HEK293T (cell line): ENCODE measurements around the gene PDX1.

Experiments used
- BHLHE40 ChIP-seq: fragments of 450-650 bp; IDR thresholded peaks from 2 replicates; pipeline ENCODE4 v1.6.1; 2016; ENCODE audit warnings: mild to moderate bottlenecking, moderate library complexity, borderline replicate concordance
- CTBP1 ChIP-seq: fragments of 450-650 bp; IDR thresholded peaks from 2 replicates; pipeline ENCODE4 v1.6.1; 2016; ENCODE audit warnings: borderline replicate concordance
- ELF4 ChIP-seq: fragments of 450-650 bp; IDR thresholded peaks from 2 replicates; pipeline ENCODE4 v1.6.1; 2017; ENCODE audit warnings: antibody characterized with exemption
- FOXA1 ChIP-seq: fragments of 450-650 bp; IDR thresholded peaks from 2 replicates; pipeline ENCODE4 v1.6.1; 2016; ENCODE audit warnings: mild to moderate bottlenecking
- FOXM1 ChIP-seq: fragments of 450-650 bp; IDR thresholded peaks from 2 replicates; pipeline ENCODE4 v1.6.1; 2017; ENCODE audit warnings: mild to moderate bottlenecking, borderline replicate concordance
- L3MBTL2 ChIP-seq: fragments of 450-650 bp; conservative IDR thresholded peaks from 2 replicates; pipeline ENCODE4 v1.6.1; 2016; ENCODE audit warnings: mild to moderate bottlenecking
- NFRKB ChIP-seq: fragments of 450-650 bp; IDR thresholded peaks from 2 replicates; pipeline ENCODE4 v1.6.1; 2016; ENCODE audit warnings: mild to moderate bottlenecking, moderate library complexity

DNA sequence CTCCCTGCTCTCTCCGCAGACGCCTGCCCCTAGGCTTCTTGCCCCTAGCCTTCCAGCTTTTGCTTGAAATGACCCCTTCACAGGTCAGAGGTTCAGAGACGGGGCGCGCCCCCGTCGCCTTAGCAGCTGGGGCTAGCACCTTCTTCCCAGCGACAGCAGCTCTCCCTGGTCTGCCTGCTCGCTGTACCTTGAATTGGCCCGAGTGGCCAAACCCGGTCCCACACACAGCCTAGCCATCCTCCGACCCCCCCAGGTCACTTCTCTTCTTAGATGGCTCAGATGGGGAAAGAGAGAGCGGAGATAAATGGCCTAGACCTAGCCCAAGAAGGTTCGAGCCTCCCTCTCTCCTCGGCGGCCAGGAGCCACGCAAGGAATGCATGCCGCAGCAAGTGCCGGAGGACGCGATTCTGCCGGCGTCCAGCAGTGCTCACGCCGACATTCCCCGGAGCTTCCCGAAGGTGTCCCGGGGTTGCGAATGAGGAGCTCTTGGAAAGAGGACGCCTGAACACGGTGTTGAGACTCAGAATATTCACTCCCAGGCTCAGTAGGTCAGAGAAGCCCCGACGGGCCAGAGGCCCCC, 48.0 kb downstream of the PDX1 start:
- TF ChIP-seq FOXA1 (no peak), BHLHE40 (no peak), NFRKB (no peak), FOXM1 (no peak), ELF4 (no peak), L3MBTL2 (no peak; the same call in 1 of the 2 replicates), CTBP1 (no peak)
